CD14-positive monocyte (primary cell): ENCODE results near the gene SRMS. TPM values are rescaled to one million over a fixed set of nuclear protein-coding genes. Genes with fewer than 3 reads are reported as not detected.

Source experiments
- DNase-seq, 3 donors: peaks; one replicate each; pipeline ENCODE4 v3.0.0-alpha.2; 2011 to 2022
- H2AFZ ChIP-seq: 2 replicates; pipeline ENCODE4 v1.6.0; 2012; ENCODE audit warnings: mild to moderate bottlenecking, low read depth, low read length, inconsistent platforms; ENCODE audit not compliant: insufficient read depth, poor library complexity, severe bottlenecking
- H3K27ac ChIP-seq, 2 donors: 1 replicate in 1 of 2; 2 replicates in 1 of 2; pipeline ENCODE4 v1.5.1; 2012 to 2013; ENCODE audit warnings: low read length in 2 of 2, control low read depth in 1 of 2, inconsistent platforms in 1 of 2, low read depth in 1 of 2, mild to moderate bottlenecking in 1 of 2
- H3K27me3 ChIP-seq, 2 donors: one replicate each; pipeline versions ENCODE4 v1.6.0 to v1.6.1; 2011 to 2013; ENCODE audit warnings: low read length in 2 of 2; ENCODE audit not compliant: control insufficient read depth in 2 of 2, insufficient read depth in 2 of 2
- H3K36me3 ChIP-seq, 2 donors: replicated peaks in 1 of 2; 1 replicate in 1 of 2; 2 replicates in 1 of 2; pipeline versions ENCODE4 v1.5.1 to v1.6.1; 2012 to 2013; ENCODE audit warnings: low read length in 2 of 2, control low read depth in 1 of 2, inconsistent platforms in 1 of 2, mild to moderate bottlenecking in 1 of 2; ENCODE audit not compliant: insufficient read depth in 2 of 2, control insufficient read depth in 1 of 2
- H3K4me1 ChIP-seq, 2 donors: 1 replicate in 1 of 2; 2 replicates in 1 of 2; pipeline versions ENCODE4 v1.5.1 to v1.6.1; 2012 to 2013; ENCODE audit warnings: low read length in 2 of 2, control low read depth in 1 of 2, inconsistent platforms in 1 of 2, mild to moderate bottlenecking in 1 of 2, moderate library complexity in 1 of 2; ENCODE audit not compliant: insufficient read depth in 2 of 2, control insufficient read depth in 1 of 2
- H3K4me2 ChIP-seq: replicated peaks from 2 replicates; pipeline ENCODE3; 2012; ENCODE audit warnings: low read length, moderate library complexity, mild to moderate bottlenecking; ENCODE audit not compliant: poor library complexity, severe bottlenecking; ENCODE audit errors: extremely low read depth
- H3K4me3 ChIP-seq, 3 experiments: fragments of 200-600 bp in 1 of 3; sonication (generic) in 1 of 3; replicated peaks in 1 of 3; 1 replicate in 2 of 3; 2 replicates in 1 of 3; pipeline ENCODE4 v1.5.1; 2011 to 2013; ENCODE audit warnings: low read length in 3 of 3, mild to moderate bottlenecking in 3 of 3, control low read depth in 2 of 3, low read depth in 2 of 3, inconsistent platforms in 1 of 3, moderate library complexity in 1 of 3
- H3K79me2 ChIP-seq: 2 replicates; pipeline ENCODE4 v1.6.0; 2012; ENCODE audit warnings: mild to moderate bottlenecking, control low read depth, inconsistent platforms, low read length, moderate library complexity; ENCODE audit not compliant: insufficient read depth
- H3K9ac ChIP-seq: 2 replicates; pipeline ENCODE4 v1.6.0; 2017; ENCODE audit warnings: low read length, mild to moderate bottlenecking; ENCODE audit not compliant: insufficient read depth, poor library complexity, severe bottlenecking
- H3K9me3 ChIP-seq, 2 donors: replicated peaks in 1 of 2; 1 replicate in 1 of 2; 2 replicates in 1 of 2; pipeline versions ENCODE4 v1.5.1 to v1.6.1; 2012 to 2013; ENCODE audit warnings: low read length in 2 of 2, control low read depth in 1 of 2; ENCODE audit not compliant: control insufficient read depth in 1 of 2, insufficient read depth in 1 of 2
- H4K20me1 ChIP-seq: 2 replicates; pipeline ENCODE4 v1.6.0; 2012; ENCODE audit warnings: mild to moderate bottlenecking, low read length, control low read depth, moderate library complexity; ENCODE audit not compliant: insufficient read depth
- H3K27ac Mint-ChIP-seq, 7 donors: one replicate each; pipeline ENCODE4 v1.8.0; 2020; ENCODE audit warnings: mild to moderate bottlenecking in 7 of 7, mixed read lengths in 7 of 7, moderate library complexity in 6 of 7, inconsistent platforms in 2 of 7
- H3K27me3 Mint-ChIP-seq, 3 donors: one replicate each; pipeline ENCODE4 v1.8.0; 2021 to 2022; ENCODE audit warnings: low read depth in 3 of 3, mild to moderate bottlenecking in 3 of 3, mixed read lengths in 3 of 3, moderate library complexity in 3 of 3, inconsistent platforms in 1 of 3
- H3K36me3 Mint-ChIP-seq, 2 donors: one replicate each; pipeline ENCODE4 v1.8.0; 2020; ENCODE audit warnings: mixed read lengths in 2 of 2, inconsistent platforms in 1 of 2, mild to moderate bottlenecking in 1 of 2
- H3K4me1 Mint-ChIP-seq: one replicate; pipeline ENCODE4 v1.8.0; 2020; ENCODE audit warnings: mild to moderate bottlenecking, mixed read lengths
- H3K4me3 Mint-ChIP-seq, 2 donors: one replicate each; pipeline ENCODE4 v1.8.0; 2020; ENCODE audit warnings: mild to moderate bottlenecking in 2 of 2, mixed read lengths in 2 of 2, moderate library complexity in 1 of 2
- H3K9me3 Mint-ChIP-seq, 7 donors: one replicate each; pipeline ENCODE4 v1.8.0; 2020 to 2022; ENCODE audit warnings: mixed read lengths in 7 of 7, mild to moderate bottlenecking in 6 of 7, moderate library complexity in 6 of 7, inconsistent platforms in 2 of 7
- WGBS: methylation state at CpG from one replicate; pipeline ENCODE4 v1.1.5; 2013; ENCODE audit warnings: missing lambda C conversion rate; ENCODE audit not compliant: insufficient coverage; 5-methylcytosine and 5-hydroxymethylcytosine counted together
- intact Hi-C, 2 donors: fragments of 100-400 bp; cut with micrococcal nuclease; formaldehyde crosslinking; loops; one replicate each; pipeline versions ENCODE4 v1.15.0 to v1.15.1; 2023
- polyA plus RNA-seq, 3 donors: library from polyadenylated mRNA; depleted of rRNA in 1 of 3; unstranded in 2 of 3; stranded (reverse) in 1 of 3; fragments of 300-500 nt in 2 of 3; fragments of >200 nt in 1 of 3; fragmentation: Illumina TruSeq in 2 of 3; gene quantifications; 1 replicate in 2 of 3; 2 replicates in 1 of 3; pipeline ENCODE4 v1.2.3, GENCODE V29; 2012 to 2021
- TF ChIP-seq, protein P1 (sequence below): fragments of 200-600 bp; IDR thresholded peaks from one replicate; pipeline ENCODE4 v1.8.0; 2022; ENCODE audit warnings: antibody characterized with exemption, mild to moderate bottlenecking

SRMS gene
- polyA plus RNA-seq, 3 donors, result not detected

DNA sequence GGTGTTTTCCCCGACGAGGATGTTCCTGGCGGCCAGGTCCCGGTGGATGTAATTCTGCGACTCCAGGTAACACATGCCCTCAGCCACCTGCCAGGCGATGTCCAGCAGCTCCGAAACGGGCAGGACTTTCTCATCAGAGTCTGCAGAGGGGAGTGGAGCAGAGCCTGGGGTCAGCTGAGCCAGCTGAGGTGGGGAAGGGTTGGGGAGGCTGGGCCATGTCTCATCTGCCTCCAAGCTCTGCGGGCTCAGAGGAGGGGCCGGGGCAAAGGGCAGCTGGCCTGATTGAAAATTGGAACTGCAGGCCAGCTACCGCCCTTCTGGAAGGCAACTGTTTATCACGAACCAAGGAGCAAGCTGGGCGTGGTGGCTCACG is 16.8 kb downstream of the SRMS start:
- peak overlapping the region in 1 of 7 donors; percentile 54 for H3K27ac Mint-ChIP-seq
- H3K27ac ChIP-seq, result no peak overlapping the region
- TF ChIP-seq, protein P1, sequence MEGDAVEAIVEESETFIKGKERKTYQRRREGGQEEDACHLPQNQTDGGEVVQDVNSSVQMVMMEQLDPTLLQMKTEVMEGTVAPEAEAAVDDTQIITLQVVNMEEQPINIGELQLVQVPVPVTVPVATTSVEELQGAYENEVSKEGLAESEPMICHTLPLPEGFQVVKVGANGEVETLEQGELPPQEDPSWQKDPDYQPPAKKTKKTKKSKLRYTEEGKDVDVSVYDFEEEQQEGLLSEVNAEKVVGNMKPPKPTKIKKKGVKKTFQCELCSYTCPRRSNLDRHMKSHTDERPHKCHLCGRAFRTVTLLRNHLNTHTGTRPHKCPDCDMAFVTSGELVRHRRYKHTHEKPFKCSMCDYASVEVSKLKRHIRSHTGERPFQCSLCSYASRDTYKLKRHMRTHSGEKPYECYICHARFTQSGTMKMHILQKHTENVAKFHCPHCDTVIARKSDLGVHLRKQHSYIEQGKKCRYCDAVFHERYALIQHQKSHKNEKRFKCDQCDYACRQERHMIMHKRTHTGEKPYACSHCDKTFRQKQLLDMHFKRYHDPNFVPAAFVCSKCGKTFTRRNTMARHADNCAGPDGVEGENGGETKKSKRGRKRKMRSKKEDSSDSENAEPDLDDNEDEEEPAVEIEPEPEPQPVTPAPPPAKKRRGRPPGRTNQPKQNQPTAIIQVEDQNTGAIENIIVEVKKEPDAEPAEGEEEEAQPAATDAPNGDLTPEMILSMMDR, result no peak

DNA sequence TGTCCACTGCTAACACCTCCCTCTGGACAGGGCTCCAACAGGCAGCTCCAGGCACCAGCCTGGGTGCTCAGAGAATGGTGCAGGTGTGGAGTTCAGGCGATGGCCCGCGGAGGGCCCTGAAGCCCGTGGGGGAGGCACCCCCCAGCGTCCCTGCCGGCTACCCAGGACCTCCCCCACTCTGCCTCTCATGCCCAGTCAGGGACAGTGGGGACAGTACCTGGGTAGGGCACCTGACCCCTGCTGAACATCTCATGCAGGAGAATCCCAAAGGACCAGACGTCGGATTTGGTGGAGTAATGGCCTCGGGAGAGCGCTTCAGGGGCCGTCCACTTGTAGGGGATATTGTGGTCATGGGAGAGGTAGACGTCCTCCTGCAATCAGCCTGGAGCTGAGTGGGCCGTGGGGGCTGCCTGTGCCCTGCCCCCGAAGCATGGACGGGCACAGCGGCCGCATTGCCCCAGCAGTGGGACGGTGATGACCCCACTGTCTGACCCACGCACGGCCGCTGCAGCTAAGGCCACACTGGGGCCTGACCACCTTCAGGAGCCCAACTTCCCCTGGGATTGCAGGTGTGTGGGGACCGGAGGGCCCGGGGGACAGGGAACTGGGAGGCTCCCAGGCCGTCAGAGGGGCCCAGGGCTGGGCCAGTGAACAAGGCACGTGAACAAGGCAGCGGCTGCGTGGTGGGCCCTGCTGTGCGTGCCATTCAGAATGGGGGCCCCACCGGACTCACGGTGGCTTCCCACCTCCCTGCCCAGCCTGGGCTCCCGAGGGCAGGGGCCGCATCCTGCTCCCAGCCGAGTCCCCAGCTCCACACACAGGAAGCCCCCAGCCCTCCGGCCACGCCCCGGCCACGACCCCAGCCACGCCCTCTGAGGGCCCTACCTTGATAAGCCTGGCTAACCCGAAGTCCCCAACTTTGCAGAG is 17.4 kb downstream of the SRMS start:
- no peaks in the 10 kb centered on the region for H3K36me3 Mint-ChIP-seq
- intact Hi-C loops, result loop anchor here (10.0 kb wide), 2 partner anchors 335 to 535 kb away; partner anchors contain the start of genes ABHD16B (in 1 of the 2), TCEA2 (in 1 of the 2) and TPD52L2 (in 1 of the 2)

More for the DNA sequence above, 16.8 kb downstream of the SRMS start:
- H2AFZ ChIP-seq, result no peak overlapping the region
- intact Hi-C loops, result loop anchor here in 1 of 2 donors (10.0 kb wide), 1 partner anchor 334 kb away; the partner anchor contains the start of genes ABHD16B and TPD52L2
- no peaks in the 10 kb centered on the region for H3K79me2 ChIP-seq
- H3K9ac ChIP-seq, result no peak overlapping the region
- H3K4me1 Mint-ChIP-seq, result peaks cover 7% of the 10 kb centered on the region
- no peak overlapping the region for H3K4me2 ChIP-seq
- no peak overlapping the region for H3K4me3 Mint-ChIP-seq
- H3K9me3 ChIP-seq, result no peaks in the 10 kb centered on the region
- no peak overlapping the region for H3K4me3 ChIP-seq
- H3K4me1 ChIP-seq, result peaks cover 5 to 8% of the 10 kb centered on the region in 2 donors
- no peak for DNase-seq
- peaks cover 7 to 26% (median 13%) of the 10 kb centered on the region in 3 donors for H3K27me3 Mint-ChIP-seq
- 92% methylated on average over 10 of the region's 14 CpGs for WGBS
- no peaks in the 10 kb centered on the region for H3K27me3 ChIP-seq
- H4K20me1 ChIP-seq, result no peaks in the 10 kb centered on the region
- H3K36me3 Mint-ChIP-seq, result no peaks in the 10 kb centered on the region
- no peaks in the 10 kb centered on the region for H3K36me3 ChIP-seq
- peaks cover 0 to 3% (median 0%) of the 10 kb centered on the region in 7 donors for H3K9me3 Mint-ChIP-seq

More for the DNA sequence above, 17.4 kb downstream of the SRMS start:
- Mint-ChIP-seq H3K4me1 (peaks cover 9% of the 10 kb centered on the region), H3K27ac (no peak overlapping the region), H3K27me3 (peaks cover 6 to 27% (median 13%) of the 10 kb centered on the region in 3 donors), H3K4me3 (no peak overlapping the region), H3K9me3 (peaks cover 0 to 3% (median 0%) of the 10 kb centered on the region in 7 donors)
- H3K27me3 ChIP-seq, result no peaks in the 10 kb centered on the region
- H3K9me3 ChIP-seq, result no peaks in the 10 kb centered on the region
- TF ChIP-seq, protein P1, result no peak
- no peak overlapping the region for H3K27ac ChIP-seq
- peaks cover 6 to 11% of the 10 kb centered on the region in 2 donors for H3K4me1 ChIP-seq
- H2AFZ ChIP-seq, result no peak overlapping the region
- no peaks in the 10 kb centered on the region for H3K79me2 ChIP-seq
- no peak for DNase-seq
- no peak overlapping the region for H3K9ac ChIP-seq
- H3K36me3 ChIP-seq, result no peaks in the 10 kb centered on the region
- H3K4me2 ChIP-seq, result no peak overlapping the region
- WGBS, result 90% methylated on average over 37 of the region's 39 CpGs
- no peaks in the 10 kb centered on the region for H4K20me1 ChIP-seq
- H3K4me3 ChIP-seq, result no peak overlapping the region
